Measurements from ENCODE around the gene SPATA31C1.

The SPATA31C1 gene

DNA sequence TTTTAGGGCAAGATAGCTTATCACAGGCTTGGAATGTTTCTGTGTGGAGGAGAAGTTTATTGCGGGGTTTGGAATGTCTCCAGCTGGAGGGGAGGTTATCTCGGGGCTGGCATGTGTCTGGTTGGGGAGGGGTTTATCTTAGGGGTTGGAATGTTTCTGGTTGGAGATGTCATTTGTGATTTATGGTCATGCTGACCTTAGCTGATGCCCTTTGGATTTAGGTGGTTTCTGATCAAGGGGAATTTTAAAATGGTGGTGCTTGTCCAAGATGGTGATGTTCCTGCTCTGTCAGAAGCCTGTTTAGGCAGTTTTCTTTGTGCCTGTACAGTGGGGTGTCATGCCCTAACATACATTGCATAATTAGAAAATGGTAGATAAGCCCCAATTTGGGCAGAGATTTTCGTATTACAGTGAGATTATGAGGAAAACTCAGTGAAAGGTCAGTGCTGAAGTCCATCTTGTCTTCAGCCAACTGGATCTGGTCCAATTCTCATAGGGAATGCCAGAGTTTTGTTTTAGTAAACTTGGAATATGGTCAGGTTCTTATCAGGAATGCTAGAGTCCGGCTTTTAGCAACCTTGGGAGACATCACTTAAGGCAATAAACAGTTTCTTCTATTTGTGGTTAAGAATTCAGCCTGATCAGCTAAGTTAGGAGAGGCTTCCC lies 42.3 kb downstream of the SPATA31C1 start:
- TF ChIP-seq ISL1 (CRISPR knock-in tag; IDR thresholded peaks at IDR 0.05) (0 out of 2 replicates have a peak, but pooled peaks have one; percentile 34), ZNF8 (CRISPR knock-in tag; IDR thresholded peaks at IDR 0.05) (no peak)
- ATAC-seq: no peak

- ATAC-seq: no peak
- no peak for TF ChIP-seq POU6F1 (CRISPR knock-in tag; IDR thresholded peaks at IDR 0.05; ENCODE audit: borderline replicate concordance, low read depth)
- no peak for TF ChIP-seq ZFP30 (CRISPR knock-in tag; IDR thresholded peaks at IDR 0.05)
- no peak for TF ChIP-seq TCF4 (CRISPR knock-in tag; IDR thresholded peaks at IDR 0.05; ENCODE audit: borderline replicate concordance)
- no peak for TF ChIP-seq BACH2 (CRISPR knock-in tag; IDR thresholded peaks at IDR 0.05; ENCODE audit: borderline replicate concordance)
- TF ChIP-seq ZNF8 (CRISPR knock-in tag; IDR thresholded peaks at IDR 0.05): no peak
- no peak for TF ChIP-seq ZNF565 (CRISPR knock-in tag; conservative IDR thresholded peaks at IDR 0.05; ENCODE audit: low read depth)
- TF ChIP-seq GLIS3 (CRISPR knock-in tag; IDR thresholded peaks at IDR 0.05): no peak
- TF ChIP-seq OSR1 (CRISPR knock-in tag; IDR thresholded peaks at IDR 0.05): no peak
- TF ChIP-seq, protein P1, sequence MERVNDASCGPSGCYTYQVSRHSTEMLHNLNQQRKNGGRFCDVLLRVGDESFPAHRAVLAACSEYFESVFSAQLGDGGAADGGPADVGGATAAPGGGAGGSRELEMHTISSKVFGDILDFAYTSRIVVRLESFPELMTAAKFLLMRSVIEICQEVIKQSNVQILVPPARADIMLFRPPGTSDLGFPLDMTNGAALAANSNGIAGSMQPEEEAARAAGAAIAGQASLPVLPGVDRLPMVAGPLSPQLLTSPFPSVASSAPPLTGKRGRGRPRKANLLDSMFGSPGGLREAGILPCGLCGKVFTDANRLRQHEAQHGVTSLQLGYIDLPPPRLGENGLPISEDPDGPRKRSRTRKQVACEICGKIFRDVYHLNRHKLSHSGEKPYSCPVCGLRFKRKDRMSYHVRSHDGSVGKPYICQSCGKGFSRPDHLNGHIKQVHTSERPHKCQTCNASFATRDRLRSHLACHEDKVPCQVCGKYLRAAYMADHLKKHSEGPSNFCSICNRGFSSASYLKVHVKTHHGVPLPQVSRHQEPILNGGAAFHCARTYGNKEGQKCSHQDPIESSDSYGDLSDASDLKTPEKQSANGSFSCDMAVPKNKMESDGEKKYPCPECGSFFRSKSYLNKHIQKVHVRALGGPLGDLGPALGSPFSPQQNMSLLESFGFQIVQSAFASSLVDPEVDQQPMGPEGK (CRISPR knock-in tag; IDR thresholded peaks at IDR 0.05; ENCODE audit: borderline replicate concordance): no peak
- TF ChIP-seq PPARA (CRISPR knock-in tag; IDR thresholded peaks at IDR 0.05; ENCODE audit: borderline replicate concordance): no peak
- TF ChIP-seq CSDC2 (CRISPR knock-in tag; IDR thresholded peaks at IDR 0.05): no peak
- TF ChIP-seq ZNF70 (CRISPR knock-in tag; IDR thresholded peaks at IDR 0.05): no peak
- TF ChIP-seq TSHZ2 (CRISPR knock-in tag; IDR thresholded peaks at IDR 0.05): no peak
Measured at GRCh38 chr9:87963770-87964169, 46.0 kb downstream of the SPATA31C1 start.

- no peak for TF ChIP-seq ISL1 (CRISPR knock-in tag; IDR thresholded peaks at IDR 0.05)
- no peak for TF ChIP-seq ESRRG (CRISPR knock-in tag; IDR thresholded peaks at IDR 0.05)
- TF ChIP-seq TCF4 (CRISPR knock-in tag; IDR thresholded peaks at IDR 0.05; ENCODE audit: borderline replicate concordance): no peak
- TF ChIP-seq ARNTL (CRISPR knock-in tag; IDR thresholded peaks at IDR 0.05; ENCODE audit: borderline replicate concordance, low read depth): no peak
- TF ChIP-seq ZNF8 (CRISPR knock-in tag; IDR thresholded peaks at IDR 0.05): no peak
- TF ChIP-seq TSHZ2 (CRISPR knock-in tag; IDR thresholded peaks at IDR 0.05): no peak
- TF ChIP-seq CSDC2 (CRISPR knock-in tag; IDR thresholded peaks at IDR 0.05): no peak
Measured at GRCh38 chr9:87964826-87965225, 47.1 kb downstream of the SPATA31C1 start.

DNA sequence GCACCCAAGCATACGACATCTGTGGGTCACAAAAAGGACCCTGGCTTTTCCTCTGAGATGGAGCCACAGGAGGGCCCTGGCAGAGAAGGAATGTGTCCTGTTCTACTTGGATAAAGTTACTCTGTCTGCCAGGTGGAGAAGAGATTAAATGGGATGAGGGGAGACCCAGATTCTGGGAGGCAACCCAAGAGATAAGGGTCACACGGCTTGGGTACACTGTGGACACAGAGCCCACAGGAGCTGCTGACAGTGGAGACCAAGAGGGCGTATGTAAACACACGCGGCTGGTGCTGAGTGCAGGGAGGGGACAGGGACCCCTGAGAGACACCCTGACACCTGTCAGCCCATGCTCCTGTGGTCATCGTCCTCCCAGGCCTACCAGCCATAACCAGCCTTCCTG lies 50.4 kb downstream of the SPATA31C1 start:
- ATAC-seq: no peak
- TF ChIP-seq CSRNP3 (CRISPR knock-in tag; IDR thresholded peaks at IDR 0.05) (no peak), CSDC2 (CRISPR knock-in tag; IDR thresholded peaks at IDR 0.05) (no peak), ZFP3 (CRISPR knock-in tag; IDR thresholded peaks at IDR 0.05) (no peak)

More at GRCh38 chr9:87964826-87965225, 47.1 kb downstream of the SPATA31C1 start:
- ATAC-seq: no peak

Measured in SK-N-SH treated with all-trans-retinoic acid at 6 μM for 48 hours (cell line).